Measurements from ENCODE around the gene CCDC50.

CCDC50 gene

GRCh38 chr3:191361456-191361855 is 32.3 kb downstream of the CCDC50 start:
- H3K4me3 ChIP-seq (replicated peaks in 1 of 2; ENCODE audit: low read depth in 2 of 2, low read length in 2 of 2) = no peak overlapping the region
- no peak for TF ChIP-seq CTCF (IDR thresholded peaks at IDR 0.05; ENCODE audit: low read depth, low read length)
- no peak for DNase-seq (ENCODE audit: low read depth in 2 of 2)

GRCh38 chr3:191362037-191362436 is 32.8 kb downstream of the CCDC50 start:
- TF ChIP-seq CTCF (IDR thresholded peaks at IDR 0.05; ENCODE audit: low read depth, low read length) = no peak
- DNase-seq (ENCODE audit: low read depth in 2 of 2) = no peak
- no peak overlapping the region for H3K4me3 ChIP-seq (replicated peaks in 1 of 2; ENCODE audit: low read depth in 2 of 2, low read length in 2 of 2)

- no peak for TF ChIP-seq CTCF (IDR thresholded peaks at IDR 0.05; ENCODE audit: low read depth, low read length)
- no peak overlapping the region for H3K4me3 ChIP-seq (replicated peaks in 1 of 2; ENCODE audit: low read depth in 2 of 2, low read length in 2 of 2)
- no peak for DNase-seq (ENCODE audit: low read depth in 2 of 2)
Measured at GRCh38 chr3:191362524-191363090, 33.4 kb downstream of the CCDC50 start.

GRCh38 chr3:191363221-191363620 is 34.0 kb downstream of the CCDC50 start:
- no peak for TF ChIP-seq CTCF (IDR thresholded peaks at IDR 0.05; ENCODE audit: low read depth, low read length)
- H3K4me3 ChIP-seq (replicated peaks in 1 of 2; ENCODE audit: low read depth in 2 of 2, low read length in 2 of 2) = no peak overlapping the region
- no peak for DNase-seq (ENCODE audit: low read depth in 2 of 2)

- no peak overlapping the region for H3K4me3 ChIP-seq (replicated peaks in 1 of 2; ENCODE audit: low read depth in 2 of 2, low read length in 2 of 2)
- DNase-seq (ENCODE audit: low read depth in 2 of 2) = peak; percentile 47 to 54
- no peak for TF ChIP-seq CTCF (IDR thresholded peaks at IDR 0.05; ENCODE audit: low read depth, low read length)
Measured at GRCh38 chr3:191366675-191367074, 37.5 kb downstream of the CCDC50 start.

GRCh38 chr3:191368755-191369615 is 39.8 kb downstream of the CCDC50 start:
- no peak for TF ChIP-seq CTCF (IDR thresholded peaks at IDR 0.05; ENCODE audit: low read depth, low read length)

More at GRCh38 chr3:191368755-191369615, 39.8 kb downstream of the CCDC50 start:
- no peak for DNase-seq (ENCODE audit: low read depth in 2 of 2)
- H3K4me3 ChIP-seq (replicated peaks in 1 of 2; ENCODE audit: low read depth in 2 of 2, low read length in 2 of 2) = no peak overlapping the region
